SKM-1 treated with dmso at 0.1 percent for 144 hours (cell line): ENCODE measurements around the gene LHFPL6.

Source experiments
- DNase-seq: peaks from one replicate; lab custom pipeline; 2025; ENCODE audit not compliant: unreplicated experiment; lab: John Stamatoyannopoulos, UW

The LHFPL6 gene

DNA sequence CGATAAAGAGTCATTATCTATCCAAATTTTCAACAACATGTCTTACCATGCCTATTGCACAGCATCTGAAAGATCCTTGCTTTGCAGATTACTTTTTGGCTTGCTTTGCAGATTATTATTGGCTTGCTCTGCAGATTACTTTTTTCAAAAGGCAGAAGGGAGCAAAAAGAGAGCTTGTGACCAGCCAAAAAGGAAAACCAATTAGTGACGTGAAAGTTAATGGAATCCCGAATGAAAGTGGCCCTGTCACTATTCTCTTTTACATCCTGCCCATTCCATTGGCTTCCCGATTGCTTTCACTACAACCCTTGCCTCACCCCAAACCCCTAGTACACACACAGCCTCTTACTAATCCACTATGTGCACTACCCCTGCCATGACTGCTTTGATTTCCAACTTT, 81.3 kb downstream of the LHFPL6 start:
- DNase-seq: no peak

DNA sequence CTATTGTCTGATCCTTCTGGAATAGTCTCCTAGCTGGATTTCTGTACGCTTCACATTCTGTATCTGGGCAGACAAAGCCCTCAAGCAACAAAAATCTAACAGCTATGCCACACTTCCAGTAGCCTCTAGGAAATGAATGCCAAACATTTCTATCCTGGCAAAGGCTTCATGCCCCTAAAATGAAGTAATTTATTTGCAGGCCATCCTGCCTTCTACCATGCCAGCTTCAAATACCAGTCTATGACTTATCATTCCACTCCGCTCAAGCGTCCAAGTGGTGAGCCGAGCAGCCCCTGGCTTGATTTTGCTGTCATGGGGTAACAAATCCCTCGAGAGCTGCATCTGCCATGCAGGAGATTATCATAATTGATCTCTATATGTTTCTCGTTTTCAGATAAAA, 86.9 kb downstream of the LHFPL6 start:
- no peak for DNase-seq

DNA sequence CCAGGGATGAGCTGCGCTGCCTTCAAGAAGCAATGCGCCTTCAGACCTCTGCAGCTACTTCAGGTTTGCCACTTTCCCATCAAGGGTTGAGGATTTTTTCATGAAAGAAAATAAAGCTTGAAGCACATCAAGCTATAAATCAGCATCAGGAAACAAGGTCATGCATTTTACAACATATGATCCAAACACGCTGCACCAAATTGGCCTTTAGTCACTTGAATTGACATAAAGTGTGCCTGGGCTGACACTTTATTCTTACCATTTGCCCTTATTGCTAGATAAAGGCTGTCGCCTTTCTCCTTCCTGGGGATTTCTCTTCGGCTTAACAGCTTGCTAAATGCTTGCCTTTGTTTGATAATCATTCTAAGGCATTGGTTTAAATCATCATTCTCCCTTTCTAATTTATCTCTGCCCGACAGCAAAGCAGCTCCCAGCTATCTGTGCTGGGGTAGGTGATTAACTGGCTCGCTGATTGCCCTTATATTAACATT, 87.7 kb downstream of the LHFPL6 start:
- no peak for DNase-seq

DNA sequence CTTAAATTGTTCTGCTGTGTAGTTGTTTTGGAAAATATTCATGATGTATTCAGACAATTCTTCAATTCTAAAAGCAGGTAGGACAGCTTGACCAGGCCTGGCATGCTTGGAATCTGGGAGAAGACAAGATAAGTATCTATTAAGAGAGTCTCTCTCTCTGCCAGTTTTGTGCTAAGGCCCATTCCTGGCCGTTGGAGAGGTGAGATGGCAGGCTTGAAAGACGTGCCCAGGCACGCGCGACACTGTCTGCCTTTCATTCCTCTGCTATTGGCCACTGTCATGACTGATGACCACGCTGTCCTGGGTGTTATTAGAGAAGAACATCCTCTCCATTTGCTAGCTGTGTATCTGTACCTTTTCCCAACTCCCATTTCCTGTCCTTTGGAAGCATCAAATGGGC, 90.3 kb downstream of the LHFPL6 start:
- no peak for DNase-seq

DNA sequence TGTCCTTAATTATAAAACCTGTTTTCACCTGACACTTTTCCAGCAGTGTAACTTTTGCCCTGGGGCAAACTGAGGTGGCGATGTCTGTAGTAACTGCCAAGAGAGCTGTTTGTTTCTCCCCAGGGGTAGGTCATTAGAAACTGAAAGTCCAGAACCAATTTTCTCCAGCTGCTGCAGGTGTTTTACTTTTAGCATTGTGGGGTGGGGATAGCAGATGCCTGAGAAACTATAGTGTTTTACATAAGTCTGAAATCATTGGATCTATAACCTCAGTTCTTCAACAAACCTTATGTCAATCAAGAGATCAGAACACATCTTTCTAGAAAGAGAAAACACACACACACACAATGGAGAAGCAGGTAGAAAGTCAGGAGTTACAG, 92.7 kb downstream of the LHFPL6 start:
- DNase-seq: no peak

DNA sequence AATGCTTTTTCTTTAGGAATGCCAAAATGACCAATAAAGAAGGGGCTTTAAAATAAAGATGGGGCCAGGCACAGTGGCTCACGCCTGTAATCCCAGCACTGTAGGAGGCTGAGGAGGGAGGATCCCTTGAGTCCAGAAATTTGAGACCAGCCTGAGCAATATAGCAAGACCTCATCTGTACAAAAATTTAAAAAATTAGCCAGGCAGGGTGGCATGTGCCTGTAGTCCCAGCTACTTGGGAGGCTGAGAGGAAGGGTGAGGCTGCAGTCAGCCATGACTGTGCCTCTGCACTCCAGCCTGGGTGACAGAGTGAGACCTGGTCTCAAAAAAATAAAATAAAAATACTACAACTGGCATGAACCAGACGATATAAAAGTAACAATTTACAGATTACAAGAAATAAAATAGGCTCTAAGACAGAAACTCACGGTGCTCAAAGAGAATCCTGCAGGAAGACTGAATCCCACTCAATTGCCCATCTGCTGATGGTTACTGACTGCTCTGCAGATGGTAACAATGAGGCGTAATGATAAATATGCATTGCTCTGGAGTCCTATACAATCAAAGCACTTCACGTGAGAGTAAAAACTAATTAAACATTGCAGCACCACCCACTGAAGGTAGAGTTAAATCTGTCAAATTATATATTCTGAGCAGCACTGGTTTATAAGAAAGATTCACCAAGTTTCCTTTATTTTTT, 93.2 kb downstream of the LHFPL6 start:
- DNase-seq: no peak

DNA sequence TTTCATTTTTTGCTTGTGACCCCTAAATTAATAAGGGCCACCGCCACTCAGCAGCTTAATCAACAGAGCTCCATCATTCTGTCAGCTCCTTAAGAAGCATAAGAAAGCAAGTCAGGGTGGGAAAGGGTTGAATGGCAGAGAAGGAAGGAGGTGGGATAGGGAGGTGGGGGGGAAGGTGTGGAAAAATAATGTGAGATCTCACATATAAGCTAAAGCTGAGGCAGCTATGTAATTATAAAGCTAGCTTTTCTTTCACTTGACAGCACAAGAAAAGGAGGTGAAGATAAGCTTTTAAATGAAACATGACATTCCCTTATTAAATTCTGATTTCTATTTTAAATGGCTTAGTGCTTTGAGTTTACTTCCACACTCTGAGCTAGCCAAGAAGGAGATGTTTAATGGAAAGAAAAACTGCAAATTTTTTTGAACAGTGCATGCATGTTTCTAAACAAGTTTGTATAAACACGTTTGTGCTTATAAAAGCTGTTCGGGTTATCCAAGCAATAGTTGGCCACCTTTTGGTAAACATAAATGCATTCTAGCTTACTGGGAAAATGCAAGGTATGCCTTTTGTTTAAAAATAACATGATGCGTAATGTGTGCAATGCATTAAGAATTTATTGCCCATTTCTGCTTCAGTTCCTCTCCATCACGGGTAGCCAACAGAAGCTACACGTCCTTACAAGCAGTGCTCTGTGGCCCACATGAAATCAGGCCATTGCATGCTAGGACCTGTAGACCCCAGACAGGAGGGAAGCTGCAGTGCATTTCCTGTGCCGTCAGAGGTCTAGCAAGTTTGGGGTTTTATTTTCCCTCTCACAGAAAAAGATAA, 96.2 kb downstream of the LHFPL6 start:
- DNase-seq: no peak

DNA sequence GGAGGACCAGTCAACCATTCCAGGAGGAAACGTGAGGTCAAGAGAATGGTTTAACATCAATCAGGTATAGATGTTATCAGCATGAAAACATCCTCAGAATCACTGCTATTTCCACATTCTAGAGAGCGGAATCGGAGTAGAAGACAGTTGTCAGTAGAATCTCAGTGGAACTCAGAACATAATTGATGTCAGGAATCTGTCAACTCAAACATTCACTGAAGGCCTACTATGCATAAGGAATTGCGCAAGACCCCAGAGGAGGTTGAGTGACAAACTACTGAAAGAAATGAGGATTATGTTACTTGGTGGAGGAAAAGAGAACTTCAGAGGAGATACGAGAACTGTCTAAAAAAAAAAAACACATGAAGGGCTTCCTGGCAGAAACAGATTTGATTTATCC, 97.8 kb downstream of the LHFPL6 start:
- DNase-seq: no peak

DNA sequence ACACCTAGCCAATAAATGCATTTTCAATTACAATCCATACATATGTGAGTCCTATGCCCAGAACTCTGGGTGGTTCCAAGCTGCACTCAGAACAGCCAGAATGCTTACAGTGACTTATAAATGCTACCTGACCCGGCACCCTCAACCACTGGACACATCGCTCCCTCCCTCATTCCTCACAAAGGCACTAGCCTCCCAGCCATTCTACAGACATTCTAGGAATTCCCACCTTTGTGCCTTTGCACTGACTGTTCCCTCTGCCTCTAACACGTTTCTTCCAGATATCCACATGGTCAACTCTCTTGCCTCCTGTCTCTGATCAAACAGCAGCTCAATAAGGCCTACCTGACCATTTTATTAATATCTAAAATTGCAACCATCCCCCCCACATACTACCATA, 99.9 kb downstream of the LHFPL6 start:
- no peak for DNase-seq

DNA sequence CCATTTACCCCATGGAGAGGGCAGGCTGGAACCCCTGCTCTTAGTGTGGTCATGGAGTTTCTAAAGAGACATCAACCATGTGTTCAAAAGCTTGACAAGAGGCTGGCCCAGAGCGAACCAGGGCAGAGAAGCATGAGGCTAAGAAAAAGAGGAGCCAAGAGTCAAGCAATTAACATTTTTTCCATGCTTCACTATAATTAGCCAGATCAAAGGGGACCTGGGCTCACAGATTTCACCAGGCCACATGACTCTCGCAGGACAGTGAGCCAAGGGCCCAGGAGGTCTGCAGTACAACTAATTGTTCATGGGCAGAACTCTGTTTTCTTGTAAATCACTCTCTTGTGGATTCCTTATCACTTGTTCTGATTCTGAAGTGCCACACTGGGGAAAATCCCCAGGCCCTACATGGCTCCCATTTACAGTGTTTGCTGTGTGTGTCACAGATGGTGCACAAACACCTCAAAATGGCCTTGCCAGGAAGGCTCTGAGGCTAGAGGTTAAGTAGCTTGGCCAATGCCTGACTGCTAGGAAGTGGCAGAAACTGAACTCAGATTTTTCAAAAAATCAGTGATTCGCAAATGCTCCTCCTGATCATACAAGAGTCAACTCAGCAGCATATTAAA, 101.2 kb downstream of the LHFPL6 start:
- no peak for DNase-seq

DNA sequence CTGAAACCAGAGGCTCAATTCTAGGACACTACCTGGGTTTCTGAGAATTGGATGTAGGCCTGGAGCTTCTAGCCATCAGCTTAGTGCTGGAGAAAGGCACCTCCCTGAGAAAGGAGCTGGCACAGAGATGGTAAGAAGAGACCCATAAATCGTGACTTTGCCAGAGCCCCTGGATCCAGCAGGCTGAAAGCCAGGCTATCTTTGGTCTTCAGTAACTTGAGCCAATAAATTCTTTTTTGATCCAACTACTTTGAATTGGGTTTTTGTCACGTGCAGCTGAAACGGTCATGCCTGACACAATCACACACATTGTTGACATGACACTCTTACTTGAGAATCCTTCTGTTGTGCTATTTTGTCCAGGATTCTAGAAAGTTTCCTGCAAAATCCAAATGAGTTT, 103.4 kb downstream of the LHFPL6 start:
- DNase-seq: no peak

DNA sequence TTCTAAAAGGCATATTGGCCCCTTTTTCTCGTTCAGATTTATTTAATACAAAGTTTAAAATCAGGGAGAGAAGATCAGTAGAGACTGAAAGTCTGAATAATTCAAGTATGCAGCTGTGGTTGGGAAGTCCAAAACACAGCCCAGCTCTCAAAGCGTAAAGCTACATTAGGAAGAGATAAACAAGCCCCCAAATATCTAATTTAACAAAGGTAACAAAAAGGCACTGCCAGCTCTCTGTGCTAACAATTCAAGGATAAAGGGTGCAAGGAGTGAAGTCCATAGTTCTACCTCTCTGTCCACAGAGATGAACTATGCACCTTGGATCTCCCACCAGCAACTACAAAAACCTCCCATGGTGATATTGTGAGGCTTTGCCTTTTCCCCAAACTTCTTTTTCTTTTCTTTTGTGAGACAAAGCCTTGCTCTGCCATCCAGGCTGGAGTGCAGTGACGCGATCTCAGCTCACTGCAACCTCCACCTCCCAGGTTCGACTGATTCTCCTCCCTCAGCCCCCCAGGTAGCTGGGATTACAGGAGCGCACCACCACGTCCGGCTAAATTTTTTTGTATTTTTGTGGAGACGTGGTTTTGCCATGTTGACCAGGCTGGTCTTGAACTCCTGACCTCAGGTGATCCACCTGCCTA, 104.4 kb downstream of the LHFPL6 start:
- DNase-seq: no peak

DNA sequence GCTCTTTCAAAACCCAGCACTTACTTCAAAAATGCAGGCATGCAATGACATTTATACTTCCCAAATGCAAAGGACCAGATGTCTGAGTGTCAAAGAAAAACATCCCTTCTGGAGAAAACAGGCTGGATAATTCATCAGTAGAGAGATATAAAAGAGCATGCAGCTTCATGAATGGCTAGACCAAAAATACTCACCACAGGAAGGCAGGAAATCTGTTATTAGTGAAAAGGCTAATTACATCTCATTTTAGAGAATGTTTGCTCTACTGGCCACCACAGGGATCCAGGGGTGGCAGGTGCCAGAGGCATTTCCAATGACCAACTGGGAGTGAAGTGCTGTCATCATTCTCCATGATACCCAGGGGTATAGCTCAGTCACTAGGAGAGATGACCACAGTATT, 106.5 kb downstream of the LHFPL6 start:
- no peak for DNase-seq

DNA sequence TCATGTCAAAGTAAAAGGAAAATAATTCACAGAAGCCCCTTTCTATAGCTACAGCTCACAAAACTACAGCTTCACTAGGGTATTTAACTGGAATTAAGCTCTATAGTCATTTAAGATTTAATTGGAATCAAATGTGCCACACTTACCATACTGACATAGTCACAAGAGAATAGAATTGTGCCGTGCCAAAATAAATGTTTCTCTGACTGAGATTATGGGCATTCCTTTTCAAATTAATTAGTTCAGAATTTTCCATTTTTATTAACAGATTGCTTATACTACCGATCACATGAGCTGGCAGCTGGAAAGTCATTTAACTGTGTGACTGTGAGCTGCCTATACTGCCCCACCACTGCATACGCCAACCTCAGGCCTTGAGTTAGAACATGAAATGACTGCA, 108.4 kb downstream of the LHFPL6 start:
- DNase-seq: no peak

DNA sequence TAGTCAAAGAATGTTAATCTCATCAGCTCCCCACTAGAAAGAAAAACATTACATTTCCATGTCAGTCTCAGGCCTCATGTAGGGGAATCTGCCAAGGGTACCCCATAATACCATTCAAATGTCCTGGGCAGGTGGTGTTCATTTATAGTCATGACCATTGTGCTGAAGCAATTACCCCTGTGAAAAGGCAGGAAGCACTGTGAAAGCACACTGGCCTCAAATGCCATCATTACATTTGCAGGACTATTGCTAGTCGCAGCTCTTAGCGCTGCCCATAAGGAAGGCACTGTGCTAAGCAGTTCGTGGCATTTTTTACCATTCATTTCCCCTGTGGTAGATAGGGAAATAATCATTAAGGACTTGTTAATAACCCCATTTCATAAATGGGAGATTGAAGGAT, 109.0 kb downstream of the LHFPL6 start:
- DNase-seq: no peak

DNA sequence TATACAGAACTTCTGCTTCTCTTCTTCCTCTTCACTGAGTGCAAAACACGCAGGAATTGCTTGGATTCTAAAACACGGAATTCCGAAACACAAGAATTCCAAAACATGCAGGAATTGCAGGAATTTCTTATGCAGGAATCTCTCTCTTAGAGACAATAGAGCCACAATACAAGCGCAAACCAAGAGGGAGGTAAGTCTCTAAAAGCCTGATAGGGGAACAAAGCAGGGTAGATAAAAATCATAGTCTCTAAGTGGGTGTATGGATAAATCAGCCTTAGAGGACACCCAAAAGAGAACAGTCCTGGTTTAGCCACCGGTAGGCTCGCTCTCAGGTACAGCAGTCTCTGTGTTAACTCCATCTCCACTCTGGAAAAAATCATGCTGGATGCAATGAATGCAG, 112.9 kb downstream of the LHFPL6 start:
- DNase-seq: no peak

DNA sequence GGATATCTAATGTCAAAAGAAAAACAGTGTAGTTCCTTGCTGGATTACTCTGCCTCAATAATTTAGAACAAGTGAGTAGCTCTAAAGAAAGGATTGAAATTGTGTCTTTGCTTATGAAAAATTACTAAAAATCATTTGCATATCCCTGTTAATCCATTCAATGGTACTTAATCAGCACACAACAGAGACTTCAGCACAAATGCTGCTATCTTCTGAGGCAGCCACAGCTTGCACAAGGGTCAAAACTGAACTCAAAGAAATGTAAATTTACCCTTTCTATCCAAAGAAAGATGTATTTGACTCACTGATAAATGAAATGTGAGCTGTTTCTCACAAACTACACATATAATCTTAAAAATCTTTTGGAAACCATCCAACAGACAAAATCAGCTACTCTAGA, 116.2 kb downstream of the LHFPL6 start:
- DNase-seq: no peak

DNA sequence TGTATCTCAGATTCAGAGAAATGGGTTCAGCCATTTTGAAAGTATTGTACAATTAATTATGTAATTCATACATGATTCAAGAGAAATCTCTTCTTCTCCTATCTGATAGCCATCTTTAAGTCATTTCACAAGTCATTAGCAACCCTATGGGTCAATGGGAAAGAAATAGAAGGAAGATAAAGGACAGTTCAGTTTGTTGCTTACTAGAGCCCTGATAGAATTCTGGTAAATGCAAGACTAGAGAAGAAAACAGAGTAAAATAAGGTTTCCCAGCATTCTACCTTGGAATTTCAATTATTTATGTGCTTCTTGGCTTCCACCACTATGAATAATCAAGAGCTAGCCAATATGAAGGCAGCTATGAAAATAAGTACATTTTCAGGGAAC, 117.7 kb downstream of the LHFPL6 start:
- no peak for DNase-seq

DNA sequence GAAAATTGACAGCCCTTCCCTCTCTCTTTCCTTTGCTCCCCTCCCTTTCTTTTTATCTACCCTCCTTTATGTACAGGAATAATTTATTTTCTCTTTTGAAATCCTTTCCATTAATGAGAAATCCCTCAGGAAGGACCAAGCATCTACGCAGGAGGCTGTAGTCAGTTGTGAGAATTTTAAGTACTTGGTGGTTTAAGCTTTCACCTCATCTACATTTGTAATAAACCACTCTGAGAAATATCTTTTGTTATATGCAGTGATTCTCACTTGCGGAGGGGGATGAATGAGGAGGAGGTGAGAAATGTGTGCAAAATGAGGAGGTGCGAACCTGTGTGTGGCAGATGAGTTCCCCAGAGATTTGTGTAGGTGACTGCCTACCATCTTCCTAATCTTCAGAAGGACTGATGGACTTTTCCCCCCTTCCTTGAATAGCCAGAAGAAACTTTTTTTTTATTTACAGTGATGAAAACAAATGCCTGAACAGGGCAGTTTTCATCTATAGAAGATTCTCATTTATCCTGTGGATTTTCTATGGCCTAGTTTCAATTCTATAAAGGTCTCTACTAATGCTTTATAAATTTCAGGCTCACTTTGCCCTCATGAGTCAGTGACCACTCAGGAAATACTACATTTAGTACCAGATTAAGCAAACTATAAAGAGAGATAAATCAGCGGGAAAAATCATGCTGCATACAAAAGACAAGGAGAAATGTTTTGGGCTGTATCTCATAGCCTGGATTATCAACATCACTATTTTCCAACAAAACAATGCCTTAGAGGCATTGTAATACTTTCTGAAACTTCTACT, 118.3 kb downstream of the LHFPL6 start:
- no peak for DNase-seq

DNA sequence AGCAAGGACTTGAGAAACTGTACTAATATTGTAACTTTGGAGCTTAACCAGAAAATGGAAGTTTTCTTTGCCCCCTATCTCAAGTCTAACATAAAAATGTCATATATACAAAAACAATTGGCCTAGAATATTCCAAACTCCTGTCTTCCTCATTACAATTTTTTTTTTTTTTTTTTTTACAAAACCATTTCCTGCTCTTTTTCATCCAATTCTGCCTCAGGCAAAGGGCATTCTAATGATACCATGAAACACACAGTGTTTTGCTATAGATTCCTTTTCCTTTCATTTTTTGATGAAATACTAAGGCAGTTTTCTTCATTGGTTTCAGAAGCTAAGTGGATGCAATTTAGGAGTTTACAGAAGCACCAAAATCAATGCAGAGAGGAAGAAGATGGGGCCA, 119.7 kb downstream of the LHFPL6 start:
- no peak for DNase-seq

DNA sequence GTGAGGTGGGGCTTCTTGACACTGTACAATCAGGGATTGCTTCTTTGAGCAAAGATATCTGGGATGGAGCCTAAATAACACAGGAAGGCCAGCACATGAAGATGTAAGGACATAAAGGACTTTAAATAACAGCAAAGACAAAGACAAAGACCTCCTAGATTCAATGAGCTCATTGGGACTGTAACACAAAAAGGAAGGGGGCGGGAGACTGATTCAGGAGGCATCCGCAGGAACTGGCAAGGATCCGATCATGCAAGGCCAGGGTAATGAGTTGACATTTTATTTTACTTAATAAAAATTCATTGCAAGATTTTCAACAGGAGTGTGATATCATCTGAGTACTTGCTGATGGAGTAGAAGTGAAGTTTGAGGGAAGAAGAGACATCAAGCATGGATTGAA, 121.5 kb downstream of the LHFPL6 start:
- no peak for DNase-seq
